ENCODE measurements around the gene BIRC6.

BIRC6 gene

GRCh38 chr2:32495139-32495538, 138.3 kb downstream of the BIRC6 start:
- no peak for TF ChIP-seq PAX5 (IDR thresholded peaks at IDR 0.05; ENCODE audit: insufficient read depth, low read length, severe bottlenecking)
- TF ChIP-seq POLR2A (IDR thresholded peaks at IDR 0.05; ENCODE audit: low read depth, low read length): no peak
- TF ChIP-seq POLR2AphosphoS5 (IDR thresholded peaks at IDR 0.05; ENCODE audit: low read depth, low read length): no peak
- TF ChIP-seq TAF1 (IDR thresholded peaks at IDR 0.05; ENCODE audit: low read depth, low read length): no peak
- TF ChIP-seq POU2F2 (IDR thresholded peaks at IDR 0.05; ENCODE audit: low read depth, low read length): no peak
- TF ChIP-seq SPI1 (IDR thresholded peaks at IDR 0.05; ENCODE audit: low read depth, low read length): no peak
- FAIRE-seq (no peak), DNase-seq (ENCODE audit: insufficient read length, low spot score) (no peak)

GRCh38 chr2:32496662-32497061, 139.8 kb downstream of the BIRC6 start:
- no peak for TF ChIP-seq TAF1 (IDR thresholded peaks at IDR 0.05; ENCODE audit: low read depth, low read length)
- no peak for FAIRE-seq
- DNase-seq (ENCODE audit: insufficient read length, low spot score): no peak

GRCh38 chr2:32498306-32498705, 141.5 kb downstream of the BIRC6 start:
- DNase-seq (ENCODE audit: insufficient read length, low spot score) (no peak), FAIRE-seq (no peak)
- TF ChIP-seq POLR2A (IDR thresholded peaks at IDR 0.05; ENCODE audit: low read depth, low read length): no peak
- TF ChIP-seq SPI1 (IDR thresholded peaks at IDR 0.05; ENCODE audit: low read depth, low read length): peak; percentile 30; the same call in 1 of the 2 replicates

GRCh38 chr2:32502941-32503340, 146.1 kb downstream of the BIRC6 start:
- FAIRE-seq: no peak
- DNase-seq (ENCODE audit: insufficient read length, low spot score): no peak
- TF ChIP-seq POLR2A (IDR thresholded peaks at IDR 0.05; ENCODE audit: low read depth, low read length) (no peak), POLR2AphosphoS5 (IDR thresholded peaks at IDR 0.05; ENCODE audit: low read depth, low read length) (no peak), POU2F2 (IDR thresholded peaks at IDR 0.05; ENCODE audit: low read depth, low read length) (no peak), TAF1 (IDR thresholded peaks at IDR 0.05; ENCODE audit: low read depth, low read length) (no peak), PAX5 (IDR thresholded peaks at IDR 0.05; ENCODE audit: insufficient read depth, low read length, severe bottlenecking) (no peak), SPI1 (IDR thresholded peaks at IDR 0.05; ENCODE audit: low read depth, low read length) (no peak)

DNA sequence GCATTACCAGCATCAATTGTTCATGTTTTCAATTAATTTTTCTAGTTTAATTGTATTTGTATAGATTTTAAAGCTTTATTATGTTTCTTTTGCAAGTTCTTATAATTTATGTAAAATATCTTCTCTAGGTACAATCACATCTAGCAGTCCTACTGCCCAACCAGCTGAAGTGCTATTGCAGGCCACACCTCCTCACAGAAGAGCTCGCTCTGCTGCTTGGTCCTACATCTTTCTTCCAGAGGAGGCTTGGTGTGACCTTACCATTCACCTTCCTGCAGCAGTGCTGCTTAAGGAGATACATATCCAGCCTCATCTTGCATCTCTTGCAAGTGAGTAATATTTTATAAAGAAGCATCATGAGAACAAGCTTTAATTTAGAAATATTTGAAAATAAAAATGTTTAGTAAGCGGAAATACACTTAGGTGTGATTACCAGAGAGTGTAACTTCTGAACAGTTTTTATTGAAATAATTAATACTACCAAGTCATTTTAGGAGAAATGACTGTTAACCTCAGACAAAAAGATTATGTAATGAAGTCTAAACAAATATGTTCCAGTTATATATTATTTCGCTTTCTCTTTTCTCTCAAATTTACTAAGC, 148.2 kb downstream of the BIRC6 start:
- DNase-seq (ENCODE audit: insufficient read length, low spot score): no peak
- TF ChIP-seq POLR2AphosphoS5 (IDR thresholded peaks at IDR 0.05; ENCODE audit: low read depth, low read length) (no peak), POLR2A (IDR thresholded peaks at IDR 0.05; ENCODE audit: low read depth, low read length) (no peak), PAX5 (IDR thresholded peaks at IDR 0.05; ENCODE audit: insufficient read depth, low read length, severe bottlenecking) (no peak), SPI1 (IDR thresholded peaks at IDR 0.05; ENCODE audit: low read depth, low read length) (no peak), POU2F2 (IDR thresholded peaks at IDR 0.05; ENCODE audit: low read depth, low read length) (no peak), TAF1 (IDR thresholded peaks at IDR 0.05; ENCODE audit: low read depth, low read length) (no peak)
- FAIRE-seq: no peak

- DNase-seq (ENCODE audit: insufficient read length, low spot score) (no peak), FAIRE-seq (no peak)
- TF ChIP-seq POLR2A (IDR thresholded peaks at IDR 0.05; ENCODE audit: low read depth, low read length) (no peak), SPI1 (IDR thresholded peaks at IDR 0.05; ENCODE audit: low read depth, low read length) (no peak), PAX5 (IDR thresholded peaks at IDR 0.05; ENCODE audit: insufficient read depth, low read length, severe bottlenecking) (no peak), POU2F2 (IDR thresholded peaks at IDR 0.05; ENCODE audit: low read depth, low read length) (no peak), TAF1 (IDR thresholded peaks at IDR 0.05; ENCODE audit: low read depth, low read length) (no peak), POLR2AphosphoS5 (IDR thresholded peaks at IDR 0.05; ENCODE audit: low read depth, low read length) (no peak)
Measured at GRCh38 chr2:32506446-32506845, 149.6 kb downstream of the BIRC6 start.

- TF ChIP-seq SPI1 (IDR thresholded peaks at IDR 0.05; ENCODE audit: low read depth, low read length) (no peak), POLR2AphosphoS5 (IDR thresholded peaks at IDR 0.05; ENCODE audit: low read depth, low read length) (no peak), PAX5 (IDR thresholded peaks at IDR 0.05; ENCODE audit: insufficient read depth, low read length, severe bottlenecking) (no peak), TAF1 (IDR thresholded peaks at IDR 0.05; ENCODE audit: low read depth, low read length) (no peak), POLR2A (IDR thresholded peaks at IDR 0.05; ENCODE audit: low read depth, low read length) (no peak), POU2F2 (IDR thresholded peaks at IDR 0.05; ENCODE audit: low read depth, low read length) (no peak)
- DNase-seq (ENCODE audit: insufficient read length, low spot score): no peak
- FAIRE-seq: no peak
Measured at GRCh38 chr2:32514946-32515345, 158.1 kb downstream of the BIRC6 start.

- TF ChIP-seq POLR2A (IDR thresholded peaks at IDR 0.05; ENCODE audit: low read depth, low read length) (no peak), PAX5 (IDR thresholded peaks at IDR 0.05; ENCODE audit: insufficient read depth, low read length, severe bottlenecking) (no peak), POLR2AphosphoS5 (IDR thresholded peaks at IDR 0.05; ENCODE audit: low read depth, low read length) (no peak), SPI1 (IDR thresholded peaks at IDR 0.05; ENCODE audit: low read depth, low read length) (no peak), TAF1 (IDR thresholded peaks at IDR 0.05; ENCODE audit: low read depth, low read length) (no peak), POU2F2 (IDR thresholded peaks at IDR 0.05; ENCODE audit: low read depth, low read length) (no peak)
- FAIRE-seq (no peak), DNase-seq (ENCODE audit: insufficient read length, low spot score) (no peak)
Measured at GRCh38 chr2:32516567-32516966, 159.7 kb downstream of the BIRC6 start.

- TF ChIP-seq SPI1 (IDR thresholded peaks at IDR 0.05; ENCODE audit: low read depth, low read length): no peak
- no peak for TF ChIP-seq TAF1 (IDR thresholded peaks at IDR 0.05; ENCODE audit: low read depth, low read length)
- no peak for TF ChIP-seq POLR2A (IDR thresholded peaks at IDR 0.05; ENCODE audit: low read depth, low read length)
- no peak for TF ChIP-seq POU2F2 (IDR thresholded peaks at IDR 0.05; ENCODE audit: low read depth, low read length)
- no peak for TF ChIP-seq PAX5 (IDR thresholded peaks at IDR 0.05; ENCODE audit: insufficient read depth, low read length, severe bottlenecking)
- TF ChIP-seq POLR2AphosphoS5 (IDR thresholded peaks at IDR 0.05; ENCODE audit: low read depth, low read length): no peak
- DNase-seq (ENCODE audit: insufficient read length, low spot score) (no peak), FAIRE-seq (no peak)
Measured at GRCh38 chr2:32522770-32523169, 165.9 kb downstream of the BIRC6 start.

- no peak for DNase-seq (ENCODE audit: insufficient read length, low spot score)
Measured at GRCh38 chr2:32523686-32524085, 166.9 kb downstream of the BIRC6 start.

More at GRCh38 chr2:32523686-32524085, 166.9 kb downstream of the BIRC6 start:
- no peak for FAIRE-seq
- TF ChIP-seq TAF1 (IDR thresholded peaks at IDR 0.05; ENCODE audit: low read depth, low read length) (no peak), POLR2A (IDR thresholded peaks at IDR 0.05; ENCODE audit: low read depth, low read length) (no peak), SPI1 (IDR thresholded peaks at IDR 0.05; ENCODE audit: low read depth, low read length) (no peak), PAX5 (IDR thresholded peaks at IDR 0.05; ENCODE audit: insufficient read depth, low read length, severe bottlenecking) (no peak)

All from GM12891 (cell line).